ENCODE results near the gene YBEY.

YBEY gene

DNA sequence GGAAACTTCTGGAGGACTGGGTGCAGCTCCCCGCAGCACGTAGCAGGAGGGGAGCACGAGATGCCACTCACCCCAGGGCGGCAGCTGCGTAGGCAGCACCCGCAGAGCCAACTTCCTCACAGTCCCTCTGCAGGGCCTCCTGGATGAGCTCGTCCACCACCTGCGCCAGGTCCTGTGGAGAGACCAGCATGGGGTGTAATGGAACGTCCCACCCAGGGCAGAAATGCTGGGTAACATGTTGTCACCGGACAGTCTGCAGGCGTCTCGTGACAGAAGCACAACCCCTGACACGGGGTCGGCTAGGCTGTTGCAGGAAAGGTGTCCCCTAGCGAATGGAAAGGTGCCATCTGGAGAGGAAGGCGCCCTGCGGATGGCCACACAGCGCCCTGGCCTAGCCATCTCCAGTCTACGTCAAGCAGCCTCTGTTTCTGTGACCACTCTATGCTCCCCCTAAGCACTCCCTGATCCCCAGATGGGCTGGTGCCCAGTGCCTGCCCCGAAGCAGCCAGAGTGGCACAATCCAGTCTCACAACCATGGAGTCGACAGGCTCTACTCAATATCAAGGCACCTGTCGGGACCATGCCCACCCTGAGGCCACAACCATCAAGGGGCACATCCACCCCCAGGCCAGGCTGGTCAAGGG lies 22.0 kb upstream of the YBEY start:
- no peak for DNase-seq (ENCODE audit: low read depth in 1 of 2, low spot score in 1 of 2)

DNA sequence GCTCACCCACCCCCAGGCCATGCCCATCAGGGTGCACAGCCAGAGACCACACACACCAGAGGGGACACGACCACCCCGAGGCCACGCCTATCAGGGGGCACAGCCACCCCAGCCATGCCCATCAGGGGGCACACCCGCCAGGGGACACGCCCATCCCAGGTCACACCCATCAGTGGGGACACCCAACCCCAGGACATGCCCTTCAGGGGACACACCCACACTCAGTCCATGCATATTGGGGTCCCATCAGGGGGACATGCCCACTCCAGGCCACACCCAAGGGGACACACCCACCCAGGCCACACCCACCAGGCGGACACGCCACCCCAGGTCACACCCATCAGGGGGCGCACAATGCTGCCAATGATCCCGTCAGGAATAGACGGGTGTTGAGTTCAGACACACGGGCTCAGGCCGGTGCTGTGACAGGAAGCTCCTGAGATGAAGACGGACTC lies 21.4 kb upstream of the YBEY start:
- no peak for DNase-seq (ENCODE audit: low read depth in 1 of 2, low spot score in 1 of 2)

DNA sequence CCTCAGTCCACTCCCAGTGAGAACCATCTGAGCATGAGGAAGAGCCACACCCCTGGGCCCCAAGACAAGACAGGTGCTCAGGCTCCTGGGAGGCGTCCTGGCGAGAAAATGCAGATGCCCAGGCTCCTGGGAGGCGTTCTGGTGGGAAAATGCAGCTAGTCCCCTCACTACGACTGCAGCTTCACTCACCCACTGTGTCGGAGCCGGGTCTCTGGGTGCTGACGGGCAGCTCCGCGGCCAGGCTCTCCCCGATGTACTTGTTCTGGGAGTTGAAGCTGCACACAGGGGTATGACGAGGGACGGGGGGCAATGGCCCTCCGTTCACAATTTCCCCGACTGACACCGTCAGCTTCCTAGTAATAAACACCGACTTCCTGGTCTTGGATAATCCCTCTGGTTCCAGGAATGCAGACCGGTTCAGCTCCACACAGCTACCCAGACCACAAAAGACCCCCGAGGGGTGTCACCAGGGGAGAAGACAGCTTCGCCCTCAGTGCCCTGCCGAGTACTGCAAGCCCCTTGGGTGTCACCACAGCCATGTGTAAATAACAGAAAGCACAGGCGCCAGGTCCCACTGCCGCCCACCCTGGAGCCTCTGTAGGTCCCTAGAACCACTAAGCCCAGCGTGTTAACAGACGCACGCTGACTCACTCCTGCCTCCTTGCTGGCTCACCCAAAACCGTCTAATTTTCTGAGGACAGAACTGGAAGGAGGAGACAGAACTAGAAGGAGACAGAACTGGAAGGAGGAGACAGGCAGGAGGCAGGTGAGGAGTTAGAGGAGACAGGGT lies 20.2 kb upstream of the YBEY start:
- no peak for DNase-seq (ENCODE audit: low read depth in 1 of 2, low spot score in 1 of 2)

DNA sequence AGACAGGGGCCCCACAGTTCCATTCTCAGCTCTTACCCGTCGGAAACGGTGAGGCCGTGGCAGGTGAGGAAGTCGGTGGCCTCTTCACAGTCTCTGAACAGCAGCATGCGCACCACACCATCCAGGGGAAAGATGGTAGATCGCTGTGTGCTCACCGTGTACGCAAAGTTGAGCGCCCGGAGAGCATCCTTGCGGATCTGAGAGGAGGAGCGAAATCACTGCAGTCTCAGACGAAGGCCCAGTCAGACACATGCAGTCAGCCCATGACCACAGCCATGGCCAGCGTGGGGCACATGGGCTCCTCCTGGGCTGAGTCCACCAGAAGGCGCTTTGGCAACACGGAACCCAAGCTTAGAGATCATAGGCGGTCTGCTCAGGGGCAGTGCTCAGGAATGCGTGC lies 19.2 kb upstream of the YBEY start:
- no peak for DNase-seq (ENCODE audit: low read depth in 1 of 2, low spot score in 1 of 2)

DNA sequence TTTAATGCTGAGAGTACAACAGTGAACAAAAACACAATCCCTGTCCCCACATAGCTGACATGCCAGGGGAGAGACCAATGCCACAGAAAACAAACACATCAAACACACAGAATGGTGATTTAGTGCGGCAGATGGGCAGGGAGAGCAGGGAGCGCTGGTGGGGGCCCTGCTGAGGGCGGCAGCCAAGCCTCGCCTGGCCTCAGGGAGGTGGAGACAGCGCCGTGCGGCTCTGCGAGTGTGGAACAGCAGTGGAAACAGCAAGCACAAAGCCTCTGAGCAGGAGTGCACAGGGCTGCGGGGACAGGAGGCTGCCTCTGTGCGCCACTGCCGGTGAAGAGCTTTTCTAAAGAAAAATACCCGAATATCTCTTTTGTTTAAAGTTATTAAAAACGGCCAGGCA lies 17.8 kb upstream of the YBEY start:
- no peak for DNase-seq (ENCODE audit: low read depth in 1 of 2, low spot score in 1 of 2)

DNA sequence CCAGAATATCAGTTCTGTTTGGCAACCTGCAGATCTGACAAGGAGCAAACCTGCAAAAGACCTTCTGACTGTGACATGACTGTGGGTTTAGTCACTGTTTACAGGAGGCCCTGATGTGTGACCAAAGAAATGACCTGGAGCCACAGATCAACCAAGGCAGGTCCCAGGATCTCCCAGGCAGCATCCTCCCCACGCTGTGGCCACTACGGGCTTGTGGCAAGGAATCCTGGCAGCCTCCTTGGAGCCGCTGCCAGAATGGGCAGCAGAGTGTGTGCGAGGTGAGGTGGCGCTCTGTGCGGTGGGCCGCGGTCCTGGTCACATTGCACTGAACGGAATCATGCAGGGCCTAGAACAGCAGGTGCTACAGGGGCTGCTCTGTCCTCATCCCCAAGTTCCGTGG lies 16.7 kb upstream of the YBEY start:
- DNase-seq (ENCODE audit: low read depth in 1 of 2, low spot score in 1 of 2) = no peak

DNA sequence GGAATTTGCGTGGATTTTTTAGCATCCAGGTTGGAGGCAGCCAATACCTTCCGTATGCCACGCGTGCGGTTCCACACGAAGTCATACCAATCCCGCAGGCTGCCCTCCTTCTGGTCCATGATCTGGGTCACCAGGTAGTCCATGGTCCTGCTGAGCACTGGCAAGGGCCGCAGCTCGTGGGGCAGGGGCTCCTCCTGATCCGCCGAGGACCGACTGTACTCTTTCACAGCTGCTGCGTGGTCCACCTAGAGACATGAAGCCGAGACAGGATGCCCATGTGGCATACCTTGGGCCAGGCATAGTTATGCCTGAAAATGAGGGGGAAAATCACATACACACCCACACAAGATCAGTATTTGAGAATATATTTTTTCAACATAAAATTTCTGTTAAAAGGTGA lies 12.8 kb upstream of the YBEY start:
- no peak for DNase-seq (ENCODE audit: low read depth in 1 of 2, low spot score in 1 of 2)

DNA sequence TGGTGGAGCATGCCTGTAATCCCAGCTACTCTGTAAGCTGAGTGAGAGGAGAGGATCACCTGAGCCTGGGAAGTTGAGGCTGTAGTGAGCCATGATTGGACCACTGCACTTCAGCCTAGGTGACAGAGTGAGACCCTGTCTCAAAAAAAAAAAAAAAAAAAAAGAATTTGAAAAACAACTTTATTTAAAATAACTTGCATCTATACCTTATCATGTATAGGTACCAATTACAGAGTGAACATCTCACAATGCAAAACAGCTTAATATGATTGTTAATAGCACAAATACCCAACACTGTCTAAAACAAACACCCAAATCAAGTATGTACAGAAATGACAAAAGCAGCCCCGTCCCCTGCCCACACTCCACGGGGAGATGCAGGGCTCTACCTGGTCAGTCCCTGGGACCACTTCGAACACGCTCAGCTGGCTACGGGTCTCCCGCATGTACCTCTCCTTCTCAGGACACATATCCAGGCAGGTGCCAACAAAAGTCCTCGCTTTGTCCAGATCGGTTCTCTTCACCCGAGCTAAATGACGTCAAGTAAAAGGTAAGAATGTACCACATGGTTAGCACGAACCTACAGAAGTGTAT lies 11.2 kb upstream of the YBEY start:
- no peak for DNase-seq (ENCODE audit: low read depth in 1 of 2, low spot score in 1 of 2)

DNA sequence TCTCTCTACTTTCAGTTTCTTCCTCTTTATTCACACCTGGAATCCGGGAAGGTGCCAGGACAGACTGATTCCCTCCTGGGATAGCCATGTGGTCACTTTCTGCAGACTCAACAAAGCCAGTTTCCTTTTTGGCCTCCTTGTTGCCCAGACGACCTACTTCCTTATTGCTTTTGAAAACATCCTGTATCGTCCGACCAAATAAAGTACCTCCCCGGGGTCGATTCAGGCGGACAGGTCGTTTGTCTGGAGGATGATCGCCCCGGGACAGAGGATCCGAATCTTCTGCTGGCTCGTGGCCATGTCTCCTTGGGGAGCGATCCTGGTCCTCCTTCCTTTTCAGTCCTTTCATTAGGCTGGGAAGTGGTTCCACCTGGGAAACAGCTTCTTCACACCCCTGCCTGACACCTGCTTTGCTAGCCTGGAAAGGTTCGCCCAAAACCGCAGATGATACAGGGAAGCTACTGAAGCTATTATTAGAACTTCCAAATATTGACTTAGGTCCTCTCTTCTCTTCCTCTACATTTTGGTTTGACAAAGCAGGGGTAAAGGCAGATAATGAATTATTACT lies 2.0 kb upstream of the YBEY start:
- no peak for DNase-seq (ENCODE audit: low read depth in 1 of 2, low spot score in 1 of 2)

DNA sequence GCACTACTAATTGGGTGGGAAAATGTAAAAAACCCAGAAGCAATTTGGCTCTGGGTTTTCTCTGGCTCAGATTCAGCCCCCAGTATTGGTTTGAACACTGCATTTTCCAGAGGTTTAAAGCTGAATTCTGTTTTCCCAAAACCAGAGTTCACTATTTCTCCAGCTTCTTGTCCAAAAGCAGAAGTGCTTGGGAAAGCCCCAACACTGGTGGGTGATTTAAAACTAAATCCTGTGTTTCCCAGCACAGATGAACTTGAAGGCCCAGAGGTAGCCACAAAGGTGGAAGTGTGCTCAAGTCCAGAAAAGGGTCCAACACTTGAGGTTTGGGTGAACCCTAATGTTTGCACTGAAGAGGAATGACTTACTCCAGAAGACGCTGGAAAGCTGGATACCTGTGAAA lies 1.4 kb upstream of the YBEY start:
- no peak for DNase-seq (ENCODE audit: low read depth in 1 of 2, low spot score in 1 of 2)

DNA sequence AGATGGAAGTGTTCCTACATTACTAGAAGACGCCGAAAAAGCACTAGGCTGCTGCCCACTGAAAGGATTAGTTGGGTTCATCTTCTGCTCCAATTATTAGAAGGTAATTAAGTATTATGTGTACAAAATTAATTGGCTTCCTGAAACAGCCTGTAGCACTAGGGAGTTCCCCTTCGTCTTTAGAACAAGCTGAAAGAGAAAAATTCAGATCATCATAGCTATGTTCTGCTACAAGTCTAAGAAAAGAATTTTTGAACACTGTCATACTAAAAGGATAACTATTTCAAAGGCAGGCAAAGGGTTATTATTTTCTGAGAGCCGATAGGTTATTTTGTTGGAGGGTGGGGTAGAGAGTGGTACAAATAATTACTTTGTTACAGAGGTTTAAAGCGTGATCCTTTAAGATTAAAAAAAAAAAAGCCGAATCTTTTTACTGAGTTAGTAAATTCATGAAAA lies 908 bp upstream of the YBEY start, which contains the start of gene MCM3AP:
MCM3AP (minus strand) TSS at position 406 of the 456 bp plus-strand sequence; CDS start at position 81, 325 bp downstream.
- DNase-seq (ENCODE audit: low read depth in 1 of 2, low spot score in 1 of 2) = no peak

DNA sequence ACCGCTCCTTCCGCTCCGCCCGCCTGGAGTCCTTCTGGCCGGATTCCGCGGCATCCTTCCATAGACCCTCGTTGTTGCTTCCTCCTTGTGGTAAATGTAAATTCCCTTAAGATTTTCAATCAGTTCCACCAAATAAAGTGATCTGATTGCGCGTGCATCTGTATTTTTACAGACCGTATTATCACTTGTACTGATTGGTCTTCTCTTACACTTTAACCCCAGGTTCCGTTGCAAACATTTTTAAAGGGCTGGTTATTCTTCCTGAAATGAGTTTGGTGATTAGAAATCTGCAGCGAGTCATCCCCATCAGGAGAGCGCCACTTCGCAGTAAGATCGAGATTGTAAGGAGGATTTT lies 483 bp downstream of the YBEY start:
- DNase-seq (ENCODE audit: low read depth in 1 of 2, low spot score in 1 of 2) = no peak

DNA sequence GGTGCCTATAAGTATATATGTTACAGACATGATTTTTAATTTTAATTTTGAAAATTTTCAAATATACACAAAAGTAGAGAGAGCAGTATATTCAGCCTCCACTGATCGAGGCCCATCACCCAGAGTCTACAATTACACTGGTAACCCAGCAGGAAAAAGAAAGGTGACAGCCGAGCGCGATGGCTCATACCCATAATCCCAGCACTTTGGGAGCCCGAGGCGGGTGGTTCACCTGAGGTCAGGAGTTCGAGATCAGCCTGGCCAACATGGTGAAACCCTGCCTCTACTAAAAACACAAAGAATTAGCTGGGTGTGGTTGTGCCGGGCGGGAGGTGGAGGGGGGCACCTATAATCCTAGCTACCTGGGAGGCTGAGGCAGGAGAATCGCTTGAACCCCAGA lies 1.4 kb downstream of the YBEY start:
- no peak for DNase-seq (ENCODE audit: low read depth in 1 of 2, low spot score in 1 of 2)

DNA sequence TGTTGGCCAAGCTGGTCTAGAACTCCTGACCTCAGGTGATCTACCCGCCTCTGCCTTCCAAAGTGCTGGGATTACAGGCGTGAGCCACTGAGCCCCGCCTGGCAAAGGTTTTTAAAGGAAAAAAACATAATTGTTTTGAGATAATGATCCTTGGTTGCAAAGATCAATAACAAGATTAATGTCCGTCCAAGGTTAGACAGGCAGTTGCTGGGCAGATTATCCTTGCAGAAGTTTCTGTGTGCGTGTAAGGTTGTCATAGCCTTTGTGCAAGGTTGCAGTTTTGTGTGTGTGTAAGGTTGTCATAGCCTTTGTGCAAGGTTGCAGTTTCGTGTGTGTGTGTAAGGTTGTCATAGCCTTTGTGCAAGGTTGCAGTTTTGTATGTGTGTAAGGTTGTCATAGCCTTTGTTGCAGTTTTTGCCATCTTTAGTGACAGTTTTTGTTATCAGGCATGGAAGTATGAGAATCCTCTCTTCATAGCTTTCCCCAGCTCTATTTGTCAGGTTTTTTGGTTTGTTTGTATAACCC lies 3.6 kb downstream of the YBEY start:
- DNase-seq (ENCODE audit: low read depth in 1 of 2, low spot score in 1 of 2) = no peak

DNA sequence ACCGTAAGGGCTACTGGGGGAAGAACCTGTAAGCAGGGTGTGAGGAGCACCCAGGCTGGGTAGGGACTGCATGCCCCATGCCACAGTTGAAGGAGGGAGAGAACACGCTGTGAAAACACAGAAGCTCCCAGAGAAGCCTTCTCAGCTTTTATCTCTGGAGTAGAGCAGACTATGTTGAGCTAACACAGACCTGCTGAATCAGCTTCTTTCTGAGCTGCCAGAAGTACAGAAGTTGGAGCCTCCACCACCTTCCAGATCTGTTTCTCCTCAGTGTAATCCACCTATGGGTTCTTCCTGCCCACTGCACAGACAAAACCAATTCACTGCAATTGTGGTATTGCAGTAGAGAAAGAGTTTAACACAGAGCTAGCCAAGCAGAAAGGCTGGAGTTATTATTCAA lies 5.4 kb downstream of the YBEY start:
- no peak for DNase-seq (ENCODE audit: low read depth in 1 of 2, low spot score in 1 of 2)

DNA sequence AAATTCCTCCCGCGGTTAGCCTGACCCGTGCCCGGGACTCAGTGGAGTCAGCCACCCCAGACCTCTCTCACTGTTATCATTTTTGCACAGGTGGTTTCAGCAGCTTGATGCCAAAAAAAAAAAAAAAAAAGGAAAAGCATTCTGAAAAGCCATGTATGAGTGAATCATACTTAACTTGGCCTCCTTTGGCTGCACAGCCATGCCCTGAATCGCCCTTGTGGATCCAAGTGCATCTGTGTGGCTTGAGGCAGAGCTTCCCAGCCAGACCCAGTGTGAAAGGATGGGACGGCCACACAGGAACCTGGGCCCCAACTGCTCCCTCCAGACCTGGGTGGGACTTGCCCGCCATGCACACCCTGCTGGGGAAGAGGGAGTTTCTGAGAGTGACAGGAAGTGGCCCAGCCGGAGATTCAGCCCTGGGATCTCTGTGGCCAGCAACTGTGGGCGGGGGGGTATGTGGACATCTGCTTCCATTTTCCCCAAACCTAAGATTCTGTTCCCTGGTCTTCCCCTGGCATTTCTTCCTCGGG lies 8.6 kb downstream of the YBEY start:
- no peak for DNase-seq (ENCODE audit: low read depth in 1 of 2, low spot score in 1 of 2)

DNA sequence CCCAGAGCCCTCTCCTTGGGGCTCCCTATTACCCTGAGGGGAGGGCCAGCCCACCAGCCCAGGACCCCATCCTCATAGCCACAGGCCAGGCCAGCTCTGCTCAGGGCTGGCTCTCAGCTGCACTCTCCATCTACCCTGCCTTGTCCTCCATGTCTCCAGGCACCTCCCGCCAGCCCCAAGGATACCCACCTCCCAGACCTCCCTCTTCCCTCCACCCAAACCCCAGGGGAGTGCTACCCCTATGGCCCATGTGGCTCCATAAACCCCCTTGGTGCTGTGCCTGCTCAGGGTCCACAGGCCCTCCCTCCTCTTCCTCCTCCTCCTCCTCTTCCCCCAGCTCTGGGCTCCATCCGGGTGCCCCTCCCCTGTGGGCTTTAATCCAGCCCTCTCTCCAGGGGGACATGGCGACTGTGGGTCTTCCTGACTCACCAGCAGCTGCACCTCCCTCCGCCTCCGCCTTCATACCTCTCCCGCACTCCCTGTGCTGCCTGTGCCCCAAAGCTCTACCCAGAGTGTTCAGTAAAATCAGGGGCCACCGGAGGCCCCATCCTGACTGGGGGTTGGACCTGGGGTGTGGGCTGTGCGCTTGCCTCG lies 9.1 kb downstream of the YBEY start:
- no peak for DNase-seq (ENCODE audit: low read depth in 1 of 2, low spot score in 1 of 2)

DNA sequence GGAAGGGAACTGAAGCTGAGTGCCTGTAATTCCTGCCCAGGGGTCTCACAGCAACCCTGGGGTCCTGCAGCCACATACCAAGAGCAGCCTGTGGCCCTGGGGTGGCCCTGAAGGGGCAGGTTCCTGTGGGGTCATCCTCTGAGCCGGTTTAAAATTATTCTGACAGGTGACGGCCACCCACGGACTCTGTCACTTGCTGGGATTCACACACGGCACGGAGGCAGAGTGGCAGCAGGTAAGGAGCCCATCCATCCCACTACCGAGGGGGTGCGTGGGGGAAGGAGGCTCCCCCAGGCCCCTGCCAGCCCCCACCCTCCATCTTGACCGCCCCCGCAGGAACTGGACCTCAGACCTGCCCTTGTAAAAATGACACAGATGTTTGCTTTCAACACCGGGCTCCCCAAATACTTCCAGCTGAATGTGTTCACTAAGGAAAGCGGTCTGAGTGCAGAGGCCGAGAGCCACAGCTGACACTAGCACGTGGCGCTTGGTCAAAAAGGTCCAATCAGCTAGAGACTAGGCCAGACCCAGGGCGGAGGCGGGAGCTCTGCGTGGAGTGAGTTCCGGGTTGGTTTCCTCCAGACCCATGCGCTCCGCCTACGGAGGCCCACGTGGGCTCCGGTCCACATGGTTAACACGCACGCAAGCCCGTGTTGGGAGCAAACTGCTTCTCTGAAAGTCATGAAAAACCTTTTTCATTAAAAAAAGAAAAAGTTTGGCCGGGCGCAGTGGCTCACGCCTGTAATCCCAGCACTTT lies 10.0 kb downstream of the YBEY start:
- DNase-seq (ENCODE audit: low read depth in 1 of 2, low spot score in 1 of 2) = peak; percentile 27 to 29

DNA sequence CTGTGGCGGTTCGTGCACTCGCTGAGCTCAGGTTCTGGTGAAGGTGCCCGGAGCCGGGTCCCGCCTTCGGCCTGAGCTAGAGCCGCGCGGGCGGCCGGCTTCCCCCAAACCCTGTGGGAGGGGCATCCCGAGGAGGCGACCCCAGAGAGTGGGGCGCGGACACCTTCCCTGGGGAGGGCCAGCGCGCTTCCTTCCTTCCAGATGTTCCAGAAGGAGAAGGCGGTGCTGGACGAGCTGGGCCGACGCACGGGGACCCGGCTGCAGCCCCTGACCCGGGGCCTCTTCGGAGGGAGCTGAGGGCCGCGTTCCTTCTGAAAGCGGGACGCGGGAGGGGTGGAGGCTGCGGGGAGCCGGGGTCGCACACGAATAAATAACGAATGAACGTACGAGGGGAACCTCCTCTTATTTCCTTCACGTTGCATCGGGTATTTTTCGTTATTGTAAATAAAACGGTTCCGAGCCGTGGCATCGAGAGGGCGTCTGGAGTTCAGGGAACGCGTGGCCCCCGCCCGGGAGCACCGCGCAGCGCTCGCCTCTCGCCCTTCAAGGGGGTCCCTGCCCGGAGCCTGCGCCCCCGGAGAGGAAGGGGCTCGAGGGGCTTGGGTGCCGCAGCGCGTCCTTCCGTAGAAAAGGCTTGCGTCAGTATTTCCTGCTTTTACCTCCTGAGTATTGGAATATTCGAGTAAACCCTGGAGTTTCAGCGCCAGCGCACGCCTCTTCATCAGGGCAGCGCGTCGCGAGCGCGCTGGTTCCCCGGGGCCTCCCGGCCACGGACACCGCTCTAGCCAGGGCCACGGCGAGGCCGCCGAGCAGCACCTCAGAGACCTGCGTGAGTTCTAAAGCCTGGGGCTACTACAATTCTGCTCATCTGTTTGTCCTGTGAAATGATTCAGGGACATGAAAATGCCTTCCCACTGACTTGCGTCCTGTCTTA lies 11.5 kb downstream of the YBEY start:
- no peak for DNase-seq (ENCODE audit: low read depth in 1 of 2, low spot score in 1 of 2)
